Lower lobe of right lung (tissue), 2 donors: ENCODE data around the gene TRPC1. TPM values are rescaled to one million over a fixed set of nuclear protein-coding genes. Genes with fewer than 3 reads are reported as not detected.

Experiments
- ATAC-seq, 2 donors: fragments of 200-7000 bp; cut with Tn5 transposase; one replicate each; pipeline ENCODE4 v1.9.1; 2020 to 2022; ENCODE audit warnings: mild to moderate bottlenecking in 2 of 2, moderate library complexity in 2 of 2
- DNase-seq: peaks from one replicate; pipeline ENCODE4 v3.0.0-alpha.2; 2020
- H3K27ac ChIP-seq: fragments of 200-600 bp; one replicate; pipeline ENCODE4 v1.8.0; 2022
- H3K27me3 ChIP-seq: fragments of 200-600 bp; one replicate; pipeline ENCODE4 v1.8.0; 2022; ENCODE audit warnings: low read depth
- H3K36me3 ChIP-seq: fragments of 200-600 bp; one replicate; pipeline ENCODE4 v1.8.0; 2022; ENCODE audit warnings: mild to moderate bottlenecking
- H3K4me1 ChIP-seq: fragments of 200-600 bp; one replicate; pipeline ENCODE4 v1.8.0; 2022
- H3K4me3 ChIP-seq: fragments of 200-600 bp; one replicate; pipeline ENCODE4 v1.8.0; 2022; ENCODE audit warnings: mild to moderate bottlenecking
- H3K9me3 ChIP-seq: fragments of 200-600 bp; one replicate; pipeline ENCODE4 v1.8.0; 2022
- CTCF ChIP-seq: fragments of 200-600 bp; IDR thresholded peaks from one replicate; pipeline ENCODE4 v1.8.0; 2022; ENCODE audit warnings: antibody characterized with exemption, mild to moderate bottlenecking
- intact Hi-C: fragments of 100-400 bp; cut with DNase I; formaldehyde crosslinking; loops from one replicate; pipeline ENCODE4 v1.11.0; 2022
- long read RNA-seq: library from polyadenylated mRNA; unstranded; transcript quantifications from one replicate; pipeline ENCODE4 v2.0.0, GENCODE V29; 2021
- total RNA-seq: library from RNA; stranded (reverse); fragmentation: NEBNext Ultra II Directional; extraction: Animal tissue kit (Norgen Biotek cat#: 25700); gene quantifications from one replicate; pipeline ENCODE4 v1.2.1, GENCODE V29; 2021
- donor health status: DM: no; HTN: yes; CAD: no; lungs with severe emphysema.

TRPC1 gene
- total RNA-seq, result 5.4 TPM
- long read RNA-seq, full-length matches to known transcripts, result 2 of 9 reads
- long read RNA-seq, partial matches to known transcripts, result 1 of 9 reads
- long read RNA-seq, other reads (novel, unspliced or antisense), result 6 of 9 reads

- peak; percentile 74 for DNase-seq
- Histone ChIP-seq H3K9me3 (no peaks in the 10 kb centered on the region), H3K4me3 (peak within 1 kb of the TSS; percentile 71), H3K27ac (peak within 1 kb of the TSS; percentile 84), H3K36me3 (no peaks in the 10 kb centered on the region), H3K4me1 (no peaks in the 10 kb centered on the region), H3K27me3 (no peaks in the 10 kb centered on the region)
- peak; percentile 95 for ATAC-seq
- intact Hi-C loops, result no loop called here
- TF ChIP-seq CTCF, result no peak
These were observed at the start of gene TRPC1 for GRCh38 chr3:142723968-142724681. Gene TRPC1 (plus strand): TSS chr3:142724034. CDS start chr3:142724560, 526 bp downstream.

DNA sequence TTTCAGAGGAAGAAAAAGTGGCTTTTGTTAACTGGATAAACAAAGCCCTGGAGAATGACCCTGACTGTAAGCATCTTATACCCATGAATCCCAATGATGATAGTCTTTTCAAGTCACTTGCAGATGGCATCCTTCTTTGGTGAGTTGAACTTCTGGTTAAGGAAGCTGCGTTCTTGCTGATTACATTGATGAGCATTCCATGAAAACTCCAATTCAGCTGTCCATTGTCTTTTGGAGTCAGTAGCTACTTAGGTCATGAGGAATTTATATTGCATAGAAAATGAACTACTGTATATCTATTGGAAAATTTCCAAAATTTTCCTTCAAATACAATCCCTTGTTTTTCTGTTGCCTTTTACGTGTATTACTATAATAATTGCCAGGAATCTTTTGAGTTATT lies 47.7 kb upstream of the TRPC1 start:
- intact Hi-C loops, result no loop called here
- no peak overlapping the region for H3K4me3 ChIP-seq
- no peak for TF ChIP-seq CTCF

DNA sequence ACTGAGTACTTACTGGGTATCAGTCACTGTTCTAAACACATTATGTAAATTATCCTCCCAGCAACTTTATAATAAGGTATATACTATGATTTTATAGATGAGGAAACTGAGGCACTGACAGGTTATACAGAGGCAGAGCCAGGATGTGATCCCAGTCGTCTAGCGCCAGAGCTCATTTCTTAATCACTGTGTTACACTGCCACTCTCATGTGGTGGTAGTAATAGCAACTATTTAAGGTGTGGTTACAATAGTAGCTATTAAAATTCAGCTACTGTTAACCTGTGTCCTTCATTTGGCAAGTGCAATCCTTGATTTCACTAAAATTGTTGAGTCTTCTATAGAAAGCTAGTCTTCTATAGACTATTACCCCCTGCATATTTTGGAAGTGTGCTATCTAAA lies 43.1 kb upstream of the TRPC1 start:
- Histone ChIP-seq H3K4me1 (no peaks in the 10 kb centered on the region), H3K4me3 (no peak overlapping the region), H3K36me3 (no peaks in the 10 kb centered on the region), H3K9me3 (no peaks in the 10 kb centered on the region), H3K27me3 (no peaks in the 10 kb centered on the region), H3K27ac (no peak overlapping the region)
- intact Hi-C loops, result no loop called here
- TF ChIP-seq CTCF, result no peak
- DNase-seq (no peak), ATAC-seq (no peak)

More for the DNA sequence above, 47.7 kb upstream of the TRPC1 start:
- Histone ChIP-seq H3K36me3 (no peaks in the 10 kb centered on the region), H3K27ac (no peak overlapping the region), H3K9me3 (no peaks in the 10 kb centered on the region), H3K4me1 (no peaks in the 10 kb centered on the region), H3K27me3 (no peaks in the 10 kb centered on the region)
- ATAC-seq, result no peak
- no peak for DNase-seq

DNA sequence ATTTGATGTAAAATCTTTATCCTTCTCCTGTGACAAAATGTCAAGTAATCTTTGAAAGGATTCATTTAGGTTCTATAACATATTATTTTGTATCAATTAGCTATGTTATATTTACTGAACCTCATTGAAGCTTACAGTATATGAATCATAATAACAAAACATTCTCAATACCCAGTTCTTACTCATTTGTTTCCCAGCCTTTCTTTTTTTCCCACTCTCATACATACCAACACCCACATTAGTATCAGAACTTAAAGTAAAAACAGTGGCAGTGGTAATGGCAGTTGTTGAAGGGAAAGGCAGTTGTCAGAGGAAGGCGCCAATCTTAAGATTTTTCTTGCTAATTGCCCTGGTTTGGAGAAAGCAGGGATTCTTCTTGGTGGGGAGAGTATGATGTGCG lies 33.2 kb upstream of the TRPC1 start:
- Histone ChIP-seq H3K27ac (no peak overlapping the region), H3K27me3 (no peaks in the 10 kb centered on the region), H3K36me3 (no peaks in the 10 kb centered on the region), H3K4me1 (no peaks in the 10 kb centered on the region), H3K4me3 (no peak overlapping the region), H3K9me3 (no peaks in the 10 kb centered on the region)
- ATAC-seq (no peak), DNase-seq (no peak)
- TF ChIP-seq CTCF, result no peak
- intact Hi-C loops, result no loop called here

GRCh38 chr3:142691527-142691926 lies 32.3 kb upstream of the TRPC1 start:
- no peaks in the 10 kb centered on the region for H3K36me3 ChIP-seq

More at GRCh38 chr3:142691527-142691926, 32.3 kb upstream of the TRPC1 start:
- no peak for ATAC-seq
- TF ChIP-seq CTCF, result no peak
- no peaks in the 10 kb centered on the region for H3K4me1 ChIP-seq
- DNase-seq, result no peak
- H3K27me3 ChIP-seq, result no peaks in the 10 kb centered on the region
- H3K27ac ChIP-seq, result no peak overlapping the region
- intact Hi-C loops, result no loop called here
- H3K4me3 ChIP-seq, result no peak overlapping the region
- H3K9me3 ChIP-seq, result no peaks in the 10 kb centered on the region
